ENCODE measurements around the gene ASH1L. TPM values are rescaled to one million over a fixed set of nuclear protein-coding genes. Genes with fewer than 3 reads are reported as not detected.
A peak's percentile ranks its signal among the peaks of the same experiment; 100 is the strongest.

ASH1L gene
- total RNA-seq, 1 donor from 2014 or later, result 15.0 TPM

GRCh38 chr1:155485222-155485621 lies 77.4 kb downstream of the ASH1L start:
- FAIRE-seq, result no peak
- DNase-seq (ENCODE audit: low read depth), result no peak
- Histone ChIP-seq H3K4me3 (ENCODE audit: low read depth, low read length) (no peak overlapping the region), H3K36me3 (ENCODE audit: control insufficient read depth, insufficient read depth, low read length) (peaks cover 4% of the 10 kb centered on the region), H3K27me3 (ENCODE audit: control insufficient read depth, insufficient read depth, low read length) (no peaks in the 10 kb centered on the region)
- TF ChIP-seq CTCF (IDR thresholded peaks at IDR 0.05; ENCODE audit: insufficient read depth, low read length, severe bottlenecking), result no peak

- DNase-seq (ENCODE audit: low read depth) (no peak), FAIRE-seq (no peak)
- Histone ChIP-seq H3K4me3 (ENCODE audit: low read depth, low read length) (no peak overlapping the region), H3K27me3 (ENCODE audit: control insufficient read depth, insufficient read depth, low read length) (no peaks in the 10 kb centered on the region), H3K36me3 (ENCODE audit: control insufficient read depth, insufficient read depth, low read length) (peaks cover 5% of the 10 kb centered on the region)
- TF ChIP-seq CTCF (IDR thresholded peaks at IDR 0.05; ENCODE audit: insufficient read depth, low read length, severe bottlenecking), result no peak
Observed at GRCh38 chr1:155481741-155482241, 80.8 kb downstream of the ASH1L start.

- no peak for FAIRE-seq
Observed at GRCh38 chr1:155479205-155479604, 83.4 kb downstream of the ASH1L start.

GRCh38 chr1:155478270-155478852 lies 84.2 kb downstream of the ASH1L start:
- FAIRE-seq (no peak), DNase-seq (ENCODE audit: low read depth) (no peak)
- no peak for TF ChIP-seq CTCF (IDR thresholded peaks at IDR 0.05; ENCODE audit: insufficient read depth, low read length, severe bottlenecking)
- Histone ChIP-seq H3K4me3 (ENCODE audit: low read depth, low read length) (no peak overlapping the region), H3K36me3 (ENCODE audit: control insufficient read depth, insufficient read depth, low read length) (peaks cover 5% of the 10 kb centered on the region), H3K27me3 (ENCODE audit: control insufficient read depth, insufficient read depth, low read length) (no peaks in the 10 kb centered on the region)

More at GRCh38 chr1:155479205-155479604, 83.4 kb downstream of the ASH1L start:
- no peak for TF ChIP-seq CTCF (IDR thresholded peaks at IDR 0.05; ENCODE audit: insufficient read depth, low read length, severe bottlenecking)
- DNase-seq (ENCODE audit: low read depth), result peak; percentile 47
- H3K36me3 ChIP-seq (ENCODE audit: control insufficient read depth, insufficient read depth, low read length), result peaks cover 5% of the 10 kb centered on the region
- no peak overlapping the region for H3K4me3 ChIP-seq (ENCODE audit: low read depth, low read length)
- no peaks in the 10 kb centered on the region for H3K27me3 ChIP-seq (ENCODE audit: control insufficient read depth, insufficient read depth, low read length)

GRCh38 chr1:155474146-155474545 lies 88.5 kb downstream of the ASH1L start:
- Histone ChIP-seq H3K27me3 (ENCODE audit: control insufficient read depth, insufficient read depth, low read length) (no peaks in the 10 kb centered on the region), H3K36me3 (ENCODE audit: control insufficient read depth, insufficient read depth, low read length) (peaks cover 1% of the 10 kb centered on the region), H3K4me3 (ENCODE audit: low read depth, low read length) (no peak overlapping the region)
- TF ChIP-seq CTCF (IDR thresholded peaks at IDR 0.05; ENCODE audit: insufficient read depth, low read length, severe bottlenecking), result no peak
- FAIRE-seq (no peak), DNase-seq (ENCODE audit: low read depth) (no peak)

Data from bronchial epithelial cell (primary cell).